Medulla oblongata (tissue), 1 donor: ENCODE results near the gene MRPS34.
"Not testable (repeated sequence)": the region's sequence is repeated elsewhere in the genome, so short reads cannot be mapped to it uniquely, and the experiment has no call there.

Experiments
- DNase-seq: peaks from one replicate; pipeline ENCODE4 v3.0.0-alpha.2; 2015; ENCODE audit errors: extremely low spot score

MRPS34 gene

GRCh38 chr16:1772908-1773702 is at the start of gene MRPS34:
Gene MRPS34 (minus strand): TSS chr16:1773134. CDS start chr16:1773119, 15 bp downstream.
- peak; percentile 76 for DNase-seq

GRCh38 chr16:1821861-1822611 is 49.1 kb upstream of the MRPS34 start:
- DNase-seq: no peak

GRCh38 chr16:1820946-1821290 is 48.0 kb upstream of the MRPS34 start:
- no peak for DNase-seq

GRCh38 chr16:1820096-1820945 is 47.4 kb upstream of the MRPS34 start:
- no peak for DNase-seq

GRCh38 chr16:1819611-1820010 is 46.7 kb upstream of the MRPS34 start:
- DNase-seq: no peak

GRCh38 chr16:1818873-1819525 is 46.1 kb upstream of the MRPS34 start:
- no peak for DNase-seq

GRCh38 chr16:1818204-1818872 is 45.4 kb upstream of the MRPS34 start:
- no peak for DNase-seq

- DNase-seq: no peak
Measured at GRCh38 chr16:1817716-1818115, 44.8 kb upstream of the MRPS34 start.

GRCh38 chr16:1817276-1817589 is 44.3 kb upstream of the MRPS34 start:
- no peak for DNase-seq

GRCh38 chr16:1816396-1817275 is 43.7 kb upstream of the MRPS34 start:
- DNase-seq: no peak

GRCh38 chr16:1815461-1815860 is 42.5 kb upstream of the MRPS34 start:
- DNase-seq: no peak

- peak; percentile 21 for DNase-seq
Measured at GRCh38 chr16:1812732-1813163, 39.8 kb upstream of the MRPS34 start.

GRCh38 chr16:1810536-1810935 is 37.6 kb upstream of the MRPS34 start:
- no peak for DNase-seq

GRCh38 chr16:1810106-1810505 is 37.2 kb upstream of the MRPS34 start:
- no peak for DNase-seq

GRCh38 chr16:1809281-1809801 is 36.4 kb upstream of the MRPS34 start:
- DNase-seq: no peak

- no peak for DNase-seq
Measured at GRCh38 chr16:1808691-1809090, 35.8 kb upstream of the MRPS34 start.

- DNase-seq: no peak
Measured at GRCh38 chr16:1807626-1808025, 34.7 kb upstream of the MRPS34 start.

GRCh38 chr16:1800701-1801100 is 27.8 kb upstream of the MRPS34 start:
- DNase-seq: no peak

- DNase-seq: not testable (repeated sequence)
Measured at GRCh38 chr16:1799263-1799662, 26.3 kb upstream of the MRPS34 start.
